HG03135 (cell line): ENCODE data around the gene TRIML2.

Experiments
- ATAC-seq: cut with Tn5 transposase; IDR thresholded peaks from one replicate; pipeline ENCODE4 v1.9.1; 2021; ENCODE audit warnings: mild to moderate bottlenecking, moderate library complexity; ENCODE audit not compliant: unreplicated experiment

Gene TRIML2, protein sequence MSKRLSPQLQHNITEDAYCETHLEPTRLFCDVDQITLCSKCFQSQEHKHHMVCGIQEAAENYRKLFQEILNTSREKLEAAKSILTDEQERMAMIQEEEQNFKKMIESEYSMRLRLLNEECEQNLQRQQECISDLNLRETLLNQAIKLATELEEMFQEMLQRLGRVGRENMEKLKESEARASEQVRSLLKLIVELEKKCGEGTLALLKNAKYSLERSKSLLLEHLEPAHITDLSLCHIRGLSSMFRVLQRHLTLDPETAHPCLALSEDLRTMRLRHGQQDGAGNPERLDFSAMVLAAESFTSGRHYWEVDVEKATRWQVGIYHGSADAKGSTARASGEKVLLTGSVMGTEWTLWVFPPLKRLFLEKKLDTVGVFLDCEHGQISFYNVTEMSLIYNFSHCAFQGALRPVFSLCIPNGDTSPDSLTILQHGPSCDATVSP

DNA sequence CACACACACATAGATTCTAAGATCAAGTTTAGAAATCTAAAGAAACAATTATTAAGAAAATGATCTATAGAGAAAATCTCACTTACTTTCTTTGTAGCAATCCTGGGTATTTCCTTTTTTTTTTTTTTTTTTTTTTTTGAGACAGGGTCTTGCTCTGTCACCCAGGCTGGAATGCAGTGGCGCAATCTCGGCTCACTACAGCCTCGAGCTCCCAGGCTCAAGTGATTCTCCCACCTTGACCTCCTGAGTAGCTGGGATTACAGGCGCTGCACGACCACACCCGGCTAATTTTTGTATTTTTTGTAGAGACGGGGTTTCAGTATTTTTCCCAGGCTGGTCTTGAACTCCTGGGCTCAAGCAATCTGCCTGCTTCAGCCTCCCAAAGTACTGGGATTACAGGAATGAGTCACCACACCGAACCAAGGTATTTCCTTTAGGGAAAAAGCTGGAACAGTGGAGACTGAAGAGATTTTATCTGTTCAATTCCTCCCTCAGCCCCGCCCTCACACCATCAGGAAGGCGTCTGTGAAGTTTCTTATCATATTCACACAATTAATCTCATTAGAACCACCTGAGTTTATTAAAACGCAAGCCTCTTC, at the start of gene TRIML2:
Gene TRIML2 (minus strand): TSS at position 447 of the 599 bp plus-strand sequence. CDS start 4,235 bp downstream, outside the sequence.
- no peak for ATAC-seq

DNA sequence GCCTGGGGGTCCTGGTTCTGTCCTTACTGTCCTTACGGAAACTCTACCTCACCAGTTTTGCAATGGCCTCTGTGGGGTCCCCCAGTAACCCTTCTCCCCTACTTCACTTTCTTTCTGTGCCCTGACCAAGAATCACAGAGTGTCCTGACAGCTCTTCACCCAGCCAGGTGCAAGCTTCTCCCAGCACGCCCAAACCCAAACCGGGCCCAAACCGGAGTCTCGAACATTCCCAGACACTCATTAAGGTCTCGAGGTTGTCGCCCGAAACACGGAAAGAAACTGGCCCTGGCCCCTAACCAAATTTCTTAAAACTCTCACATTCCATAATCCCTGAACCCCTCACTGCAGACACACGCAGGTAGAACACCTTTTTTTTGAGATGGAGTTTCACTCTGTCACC, 48.9 kb upstream of the TRIML2 start:
- ATAC-seq, result no peak

DNA sequence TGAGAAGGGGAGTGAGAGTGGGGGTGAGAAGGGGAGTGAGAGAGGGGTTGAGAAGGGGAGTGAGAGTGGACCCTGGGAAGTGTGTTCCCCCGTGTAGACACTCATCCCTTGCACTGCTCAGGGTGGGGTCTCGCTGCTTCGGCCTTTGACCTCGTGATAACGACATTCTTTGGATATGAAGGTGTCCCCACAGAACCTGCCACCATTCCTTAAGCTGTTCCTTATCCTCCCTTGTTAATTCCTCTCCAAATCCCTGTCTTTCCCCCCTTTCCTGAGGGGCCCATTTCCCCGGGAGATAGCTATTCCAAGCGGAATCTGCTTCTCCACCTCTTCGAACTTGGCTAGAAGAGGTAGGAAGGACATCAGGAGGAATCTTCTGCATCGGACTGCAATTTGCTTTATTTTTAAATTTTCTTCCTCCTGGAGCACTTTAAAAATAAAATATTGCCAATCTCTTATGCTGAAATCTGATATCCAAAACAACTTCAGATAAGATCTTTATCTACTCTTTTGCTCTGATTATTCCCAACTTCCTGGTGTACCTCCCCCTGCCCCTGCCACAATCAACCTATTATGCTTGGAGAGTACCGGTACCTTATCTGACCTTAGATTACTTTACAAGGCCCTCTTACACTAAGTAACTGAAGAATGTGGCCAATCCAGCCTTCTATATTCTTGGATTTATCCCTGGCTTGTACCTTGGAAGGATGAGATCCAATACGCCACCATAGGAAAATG, 45.4 kb upstream of the TRIML2 start:
- ATAC-seq, result no peak

DNA sequence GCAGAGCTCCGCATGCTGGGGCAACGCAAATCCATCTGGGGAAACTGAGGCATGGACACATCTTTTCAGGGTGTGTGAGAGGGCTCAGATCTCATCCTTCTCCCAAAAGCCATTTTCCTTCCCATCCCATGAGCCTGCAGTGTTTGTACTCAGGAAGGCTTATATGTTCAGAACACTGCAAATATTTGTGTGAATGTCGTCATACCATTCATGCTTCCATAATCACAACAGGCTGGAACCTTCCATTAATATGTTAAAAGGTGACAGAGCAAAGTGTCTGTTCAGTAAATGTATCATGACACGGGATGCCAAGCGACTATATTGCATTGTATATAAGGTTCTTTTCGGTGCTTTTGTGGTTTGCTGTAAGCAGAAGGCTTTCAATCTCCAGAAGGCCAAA, 38.4 kb upstream of the TRIML2 start:
- no peak for ATAC-seq

DNA sequence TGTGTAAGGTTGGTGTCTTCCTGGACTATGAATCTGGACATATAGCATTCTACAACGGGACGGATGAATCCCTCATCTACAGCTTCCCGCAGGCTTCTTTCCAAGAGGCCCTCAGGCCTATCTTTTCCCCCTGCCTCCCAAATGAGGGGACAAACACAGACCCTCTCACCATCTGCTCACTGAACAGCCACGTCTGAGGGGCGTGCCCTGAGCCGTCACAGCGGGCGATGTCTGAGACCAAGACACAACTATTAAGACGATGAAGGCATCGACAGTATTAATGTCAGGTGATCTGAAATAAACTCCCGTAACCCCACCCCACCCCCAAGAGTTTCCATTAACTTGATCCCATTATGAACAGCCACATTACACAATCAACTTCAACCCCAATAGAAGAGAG, 37.8 kb upstream of the TRIML2 start:
- ATAC-seq, result no peak

DNA sequence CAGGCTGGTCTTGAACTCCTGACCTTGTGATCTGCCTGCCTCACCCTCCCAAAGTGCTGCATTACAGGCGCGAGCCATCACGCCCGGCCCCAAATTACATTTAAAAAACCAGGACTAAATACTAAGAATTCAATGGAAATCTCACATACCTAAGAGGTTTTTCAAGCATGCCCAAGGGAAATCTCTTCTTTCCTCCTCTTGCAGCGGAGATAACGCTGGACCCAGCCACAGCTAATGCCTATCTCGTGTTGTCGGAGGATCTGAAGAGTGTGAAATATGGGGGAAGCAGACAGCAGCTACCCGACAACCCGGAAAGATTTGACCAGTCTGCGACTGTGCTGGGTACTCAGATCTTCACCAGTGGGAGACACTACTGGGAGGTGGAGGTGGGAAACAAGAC, 37.2 kb upstream of the TRIML2 start:
- no peak for ATAC-seq

DNA sequence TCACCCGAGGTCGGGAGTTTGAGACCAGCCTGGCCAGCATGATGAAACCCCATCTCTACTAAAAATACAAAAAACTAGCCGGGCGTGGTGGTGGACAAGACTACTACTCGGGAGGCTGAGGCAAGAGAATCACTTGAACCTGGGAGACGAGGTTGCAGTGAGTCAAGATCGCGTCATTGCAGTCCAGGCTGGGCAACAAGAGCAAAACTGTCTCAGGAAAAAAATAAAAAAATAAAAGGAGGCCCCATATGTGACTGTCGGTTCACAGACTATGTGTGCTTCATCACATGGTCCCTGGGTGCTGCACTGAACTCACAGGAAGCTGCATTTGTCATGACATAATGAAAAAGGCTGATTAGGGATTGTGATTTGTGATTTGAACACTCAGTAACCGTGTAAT, 36.2 kb upstream of the TRIML2 start:
- no peak for ATAC-seq

DNA sequence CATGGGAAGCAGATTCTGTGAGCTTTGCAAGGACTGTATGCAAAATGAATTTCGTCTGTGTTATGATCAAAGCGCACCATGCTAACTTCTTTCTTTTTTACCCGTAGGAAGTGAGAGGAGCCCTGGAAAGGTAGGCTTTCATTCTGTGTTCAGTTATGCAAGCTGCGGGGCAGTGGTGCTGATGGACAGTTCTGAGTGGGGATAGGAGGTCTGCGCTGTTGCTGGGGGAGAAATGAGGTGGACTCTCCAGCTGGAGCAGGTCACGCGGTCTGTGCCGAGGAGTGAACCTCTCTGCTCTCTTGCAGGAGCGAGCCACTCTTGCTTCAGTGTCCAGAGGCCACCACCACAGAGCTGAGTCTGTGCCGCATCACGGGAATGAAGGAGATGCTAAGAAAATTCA, 34.3 kb upstream of the TRIML2 start:
- ATAC-seq, result no peak

DNA sequence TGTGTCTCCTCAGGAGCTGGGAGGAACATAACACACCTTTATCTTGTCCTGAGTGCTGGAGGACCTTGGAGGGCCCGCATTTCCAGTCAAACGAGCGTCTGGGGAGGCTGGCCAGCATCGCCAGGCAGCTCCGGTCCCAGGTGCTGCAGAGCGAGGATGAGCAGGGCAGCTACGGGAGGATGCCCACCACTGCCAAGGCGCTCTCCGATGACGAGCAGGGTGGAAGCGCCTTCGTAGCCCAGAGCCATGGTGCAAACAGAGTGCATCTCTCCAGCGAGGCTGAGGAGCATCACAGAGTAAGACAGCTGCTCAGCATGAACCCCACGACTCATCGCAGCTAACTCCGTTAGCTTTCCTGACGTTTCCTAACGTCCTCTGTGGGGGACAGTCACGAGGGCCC, 30.3 kb upstream of the TRIML2 start:
- ATAC-seq, result no peak

DNA sequence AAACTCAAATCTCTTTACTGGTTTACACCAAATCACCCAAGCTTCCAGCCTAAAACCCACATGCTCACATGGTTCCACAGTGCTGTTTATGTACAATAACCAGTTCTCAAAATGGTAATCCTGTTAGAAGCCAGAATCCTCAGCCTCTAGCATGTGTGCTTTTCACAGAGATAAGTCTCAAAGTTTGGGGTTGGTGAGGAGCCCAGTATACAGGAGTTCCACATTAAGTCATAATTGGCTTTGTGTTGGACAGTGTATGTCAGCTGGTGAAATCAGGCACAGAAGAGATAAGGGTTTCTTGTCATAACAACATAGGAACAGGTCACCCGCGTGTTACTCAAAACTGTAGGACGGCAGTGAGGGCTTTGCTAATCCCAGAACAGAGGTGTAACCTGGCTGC, 29.7 kb upstream of the TRIML2 start, which contains the start of gene TRIML1:
Gene TRIML1 (plus strand): TSS at position 301 of the 400 bp plus-strand sequence. CDS start 118 bp downstream, outside the sequence.
- no peak for ATAC-seq

DNA sequence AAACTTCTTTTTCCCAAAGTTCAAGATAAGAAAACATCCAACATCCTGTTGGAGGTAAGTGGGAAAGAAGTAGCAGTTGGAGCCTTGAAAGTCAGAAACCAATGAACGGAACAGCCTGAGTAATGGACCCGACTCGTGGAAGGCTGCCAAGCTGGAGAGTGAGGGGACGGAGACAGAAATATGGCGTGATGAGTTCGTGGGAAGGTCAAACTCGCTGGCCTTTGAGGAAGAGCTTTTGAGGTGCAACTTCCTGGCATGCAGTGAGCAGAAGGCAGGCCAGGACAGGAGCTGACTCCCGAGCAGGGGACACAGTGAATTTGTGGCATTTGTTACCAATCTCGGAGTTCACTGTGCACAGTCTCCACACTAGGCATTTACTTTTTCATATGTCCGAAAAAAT, 28.8 kb upstream of the TRIML2 start:
- ATAC-seq, result no peak

DNA sequence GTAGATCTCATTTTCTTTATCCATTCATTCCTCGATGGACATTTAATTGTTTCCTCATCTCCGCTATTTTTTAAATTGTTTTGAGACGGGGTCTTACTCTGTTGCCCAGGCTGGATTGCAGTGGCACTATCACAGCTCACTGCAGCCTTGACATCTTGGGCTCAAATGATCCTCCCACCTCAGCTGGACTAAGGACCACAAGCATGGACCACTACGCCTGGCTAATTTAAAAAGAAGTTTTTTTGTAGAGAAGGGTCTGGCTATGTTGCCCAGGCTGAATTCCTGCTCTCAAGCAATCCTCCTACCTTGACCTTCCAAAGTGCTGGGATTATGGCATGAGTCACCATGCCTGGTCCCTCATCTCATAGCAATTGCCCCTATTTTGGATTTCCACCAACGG, 22.8 kb upstream of the TRIML2 start:
- ATAC-seq, result no peak

DNA sequence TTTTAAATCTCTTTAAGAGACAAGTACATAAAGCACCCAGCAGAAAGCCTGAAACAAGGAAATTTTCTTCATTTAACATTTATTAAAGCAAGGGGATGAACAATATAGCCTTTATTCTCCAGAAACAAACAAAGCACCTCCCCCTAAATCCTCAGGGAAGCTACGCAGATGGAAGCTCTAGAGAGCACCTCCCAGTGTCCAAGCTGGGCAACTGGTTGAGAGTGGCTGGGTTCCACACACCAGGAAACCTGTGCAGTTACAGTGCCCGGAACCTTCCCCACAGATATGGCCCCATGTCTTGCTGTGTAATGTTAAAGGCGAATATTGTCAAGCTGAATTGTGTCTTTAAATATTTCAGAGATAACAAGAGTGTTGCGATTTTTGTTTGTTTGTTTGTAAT, 21.0 kb upstream of the TRIML2 start:
- ATAC-seq, result no peak

DNA sequence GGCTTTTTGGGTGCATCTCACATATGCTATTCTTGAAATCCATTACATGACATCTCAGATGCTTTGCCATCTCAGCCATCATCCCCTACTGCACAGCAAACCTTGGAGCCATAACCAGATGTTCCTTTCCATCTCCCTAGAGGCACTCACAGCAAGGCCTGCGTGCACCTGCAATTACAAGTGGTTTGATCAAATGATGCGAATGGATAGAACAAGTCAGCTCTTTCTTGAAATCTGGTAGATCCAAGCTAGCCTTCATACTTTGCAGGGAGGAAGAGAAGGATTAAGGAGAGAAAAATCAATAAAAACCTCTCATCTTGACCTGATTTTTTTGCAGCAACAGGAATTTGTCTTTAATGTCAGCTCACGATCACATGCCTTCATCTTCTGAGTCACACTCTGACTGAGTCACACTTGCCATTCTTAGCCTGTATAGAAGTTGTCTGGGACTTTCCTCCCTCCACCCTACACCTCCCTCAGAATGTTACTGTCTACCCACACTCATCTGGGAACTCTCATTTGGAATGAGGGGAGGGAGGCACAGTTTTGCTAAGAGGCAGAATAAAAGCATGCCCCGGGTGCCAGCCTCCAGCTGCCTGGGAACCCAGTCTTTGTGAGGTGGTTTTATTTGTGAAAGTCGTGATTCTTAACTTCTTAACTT, 17.9 kb upstream of the TRIML2 start:
- ATAC-seq, result no peak

DNA sequence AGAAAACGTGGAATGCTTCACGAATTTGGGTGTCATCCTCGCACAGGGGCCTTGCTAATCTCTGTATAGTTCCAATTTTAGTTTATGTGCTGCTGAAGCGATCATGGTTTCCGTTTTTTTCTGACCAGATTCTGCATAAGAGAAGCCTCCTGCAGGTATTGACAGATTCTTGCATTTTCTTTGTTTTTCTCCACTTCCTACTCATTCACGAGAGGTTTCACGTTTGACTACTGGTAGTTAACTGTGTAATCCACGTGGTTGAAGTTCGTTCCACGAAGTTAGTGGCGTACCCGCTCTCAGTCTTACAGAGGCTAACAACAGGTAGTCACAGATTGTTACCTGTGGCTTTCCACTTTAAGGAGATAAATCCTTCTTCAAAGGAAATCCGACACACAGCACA, 12.1 kb upstream of the TRIML2 start:
- ATAC-seq, result no peak

DNA sequence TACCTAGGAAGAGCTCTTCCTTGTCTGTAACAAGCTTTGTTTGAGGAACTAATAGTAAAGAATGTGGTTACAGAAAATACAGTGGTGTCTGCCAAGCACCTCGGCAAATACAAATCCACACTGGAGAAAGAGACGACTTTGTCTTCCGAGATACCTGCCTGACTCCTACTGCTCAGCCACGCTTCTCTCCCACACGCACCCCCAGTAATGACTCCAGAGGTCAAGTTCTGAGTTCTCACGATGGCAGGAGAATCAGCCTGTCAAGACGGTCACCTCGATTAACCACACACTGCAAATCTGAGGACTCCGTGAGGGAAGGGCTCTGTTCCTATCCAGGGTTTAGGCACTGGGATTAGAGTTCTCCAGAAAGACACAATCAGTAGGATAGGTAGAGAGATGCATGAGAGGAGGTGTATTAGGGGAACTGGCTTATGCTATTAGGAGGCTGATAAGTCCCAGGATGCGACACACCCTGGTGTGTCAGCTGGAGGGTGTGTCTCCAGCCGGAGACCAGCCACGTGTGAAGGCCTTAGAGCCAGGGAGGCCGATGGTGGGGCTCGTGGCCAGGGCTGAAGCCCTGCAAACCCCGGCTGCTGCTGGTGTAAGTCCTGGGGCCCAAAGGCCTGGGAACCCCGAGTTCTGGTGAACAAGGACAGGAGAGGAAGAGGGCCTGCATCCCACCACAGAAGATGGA, 8.4 kb upstream of the TRIML2 start:
- ATAC-seq, result no peak

DNA sequence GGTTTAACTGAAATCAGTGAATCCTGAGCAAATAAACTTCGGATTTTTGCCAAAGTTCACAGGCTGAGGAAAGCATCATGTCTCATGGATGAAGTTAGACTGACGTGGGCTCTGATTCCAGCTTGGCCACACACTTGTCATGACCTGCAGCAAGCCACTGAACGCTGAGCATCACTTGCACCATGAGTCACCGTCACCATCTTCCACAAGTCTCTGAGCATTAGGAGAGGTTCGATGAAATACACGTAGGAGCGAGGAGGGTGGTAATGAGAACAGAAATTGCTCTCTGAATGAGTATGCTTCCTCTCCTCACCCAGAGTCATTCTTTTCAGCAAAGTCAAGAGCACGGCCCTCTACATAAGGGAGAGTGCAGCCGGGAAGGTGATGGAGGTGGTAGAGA, 3.8 kb upstream of the TRIML2 start:
- no peak for ATAC-seq

DNA sequence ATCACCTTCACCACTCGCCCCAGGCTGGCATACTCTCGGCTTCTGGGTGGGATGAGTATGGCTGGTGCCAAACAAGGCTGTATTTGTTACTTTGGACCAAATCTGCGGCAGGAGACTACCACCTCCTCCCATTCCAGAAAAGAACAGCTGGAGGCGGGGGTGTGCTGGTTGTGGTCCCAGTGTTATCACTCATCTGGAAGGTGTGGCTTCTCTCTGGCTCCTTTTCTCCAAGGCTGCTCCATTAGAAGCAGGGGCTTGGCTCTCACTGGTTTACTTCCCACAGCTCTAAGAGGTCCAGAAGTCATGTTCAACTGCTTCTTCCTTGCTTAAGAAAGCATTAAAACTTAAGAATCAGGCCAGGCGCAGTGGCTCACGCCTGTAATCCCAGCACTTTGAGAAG, 2.6 kb upstream of the TRIML2 start:
- ATAC-seq, result no peak

DNA sequence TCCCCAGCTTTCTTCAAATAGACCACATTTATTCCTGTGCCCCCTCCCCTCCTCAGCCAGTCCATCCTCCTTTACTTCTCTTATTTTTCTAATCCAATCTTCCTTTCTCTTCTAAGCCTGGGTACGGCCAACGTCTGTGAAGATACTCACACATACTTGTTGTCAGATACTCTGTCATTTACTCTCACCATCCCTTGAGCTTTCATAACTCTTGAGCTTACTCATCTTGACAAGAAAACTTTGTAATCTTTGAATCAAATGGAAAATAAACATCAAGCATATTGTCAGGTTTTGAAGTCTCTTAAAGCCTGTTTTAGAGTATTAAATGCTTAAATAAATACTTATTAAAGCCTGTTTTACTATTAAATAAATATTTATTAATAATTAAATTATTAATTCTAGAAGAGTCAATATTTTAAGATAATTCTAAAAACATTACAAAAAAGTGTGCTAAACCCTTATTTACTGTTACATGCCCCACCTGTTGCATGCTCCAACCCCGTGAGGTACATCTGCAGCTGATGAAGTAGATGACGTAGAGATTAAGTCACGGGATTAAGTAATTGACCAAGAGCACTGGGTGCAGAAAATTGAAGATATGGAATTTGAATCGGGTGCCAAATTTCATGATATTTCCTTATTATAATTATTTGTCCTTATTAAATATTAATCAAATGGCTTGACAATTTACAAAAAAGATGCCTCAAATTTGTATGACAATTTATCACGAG, 1.5 kb upstream of the TRIML2 start:
- ATAC-seq, result no peak

DNA sequence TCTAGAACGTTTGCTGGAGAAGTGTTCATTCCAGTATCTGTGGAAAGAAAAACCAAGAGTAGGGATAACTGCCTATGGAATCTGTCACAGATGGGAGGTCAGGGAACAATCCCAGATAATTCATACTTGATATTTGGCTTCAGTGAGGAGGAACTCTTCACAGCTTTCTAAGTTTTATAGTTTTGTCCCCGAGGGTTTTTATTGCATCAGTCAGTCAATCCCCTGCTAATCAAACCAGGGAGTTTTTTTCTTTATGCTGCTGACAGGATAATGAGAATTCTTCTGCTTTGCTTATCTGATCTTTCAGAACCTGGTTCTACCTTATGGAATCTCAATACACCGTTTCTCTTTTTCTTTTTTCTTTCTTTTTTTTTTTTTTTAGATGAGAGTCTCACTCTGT, 633 bp upstream of the TRIML2 start:
- ATAC-seq, result no peak
